Mesenchymal stem cell (in vitro differentiated cells and primary cell): ENCODE measurements around the gene ZBTB21.

Experiments used
- DNase-seq: peaks from one replicate; pipeline ENCODE4 v3.0.0-alpha.2; 2013
- H2AFZ ChIP-seq: one replicate; pipeline ENCODE4 v1.6.1; 2013; ENCODE audit warnings: low read depth, mild to moderate bottlenecking, control low read depth, inconsistent platforms, low read length, moderate library complexity
- H2AK5ac ChIP-seq: 2 replicates; pipeline ENCODE4 v1.6.1; 2013; ENCODE audit warnings: low read length, moderate library complexity, mild to moderate bottlenecking, inconsistent platforms; ENCODE audit not compliant: severe bottlenecking
- H2BK120ac ChIP-seq: one replicate; pipeline ENCODE4 v1.6.1; 2013; ENCODE audit warnings: low read depth, mild to moderate bottlenecking, inconsistent platforms, low read length, moderate library complexity
- H2BK12ac ChIP-seq, 2 experiments: one replicate each; pipeline ENCODE4 v1.6.1; 2013; ENCODE audit warnings: inconsistent platforms in 2 of 2, low read length in 2 of 2, mild to moderate bottlenecking in 2 of 2, moderate library complexity in 2 of 2, control low read depth in 1 of 2
- H2BK15ac ChIP-seq: one replicate; pipeline ENCODE4 v1.6.1; 2013; ENCODE audit warnings: mild to moderate bottlenecking, low read depth, inconsistent platforms; ENCODE audit not compliant: poor library complexity, severe bottlenecking
- H2BK5ac ChIP-seq: 2 replicates; pipeline ENCODE4 v1.6.1; 2013; ENCODE audit warnings: low read depth, mild to moderate bottlenecking, low read length, control low read depth, inconsistent platforms; ENCODE audit not compliant: poor library complexity, severe bottlenecking
- H3K14ac ChIP-seq, 2 experiments: one replicate each; pipeline ENCODE4 v1.6.1; 2013; ENCODE audit warnings: inconsistent platforms in 2 of 2, low read length in 2 of 2, control low read depth in 1 of 2, mild to moderate bottlenecking in 1 of 2, moderate library complexity in 1 of 2
- H3K18ac ChIP-seq, 2 experiments: one replicate each; pipeline ENCODE4 v1.6.1; 2013; ENCODE audit warnings: inconsistent platforms in 2 of 2, low read length in 2 of 2, control low read depth in 1 of 2, low read depth in 1 of 2, mild to moderate bottlenecking in 1 of 2
- H3K23ac ChIP-seq, 2 experiments: one replicate each; pipeline ENCODE4 v1.6.1; 2013; ENCODE audit warnings: inconsistent platforms in 2 of 2, low read length in 2 of 2, mild to moderate bottlenecking in 2 of 2, moderate library complexity in 2 of 2, control low read depth in 1 of 2
- H3K27ac ChIP-seq: 2 replicates; pipeline ENCODE4 v1.5.1; 2013; ENCODE audit warnings: mild to moderate bottlenecking, moderate library complexity, low read length, control low read depth, inconsistent platforms; ENCODE audit not compliant: poor library complexity, severe bottlenecking
- H3K27me3 ChIP-seq, 2 experiments: 2 replicates each; pipeline versions ENCODE4 v1.6.1 to v1.7.0; 2013; ENCODE audit warnings: low read length in 2 of 2, mild to moderate bottlenecking in 2 of 2, moderate library complexity in 2 of 2, control low read depth in 1 of 2, inconsistent platforms in 1 of 2; ENCODE audit not compliant: control insufficient read depth in 1 of 2, insufficient read depth in 1 of 2
- H3K36me3 ChIP-seq, 2 experiments: 2 replicates each; pipeline versions ENCODE4 v1.6.1 to v1.7.0; 2013; ENCODE audit warnings: low read length in 2 of 2, control low read depth in 1 of 2, inconsistent platforms in 1 of 2, low read depth in 1 of 2, mild to moderate bottlenecking in 1 of 2; ENCODE audit not compliant: insufficient read depth in 2 of 2, control insufficient read depth in 1 of 2
- H3K4ac ChIP-seq, 2 experiments: one replicate each; pipeline ENCODE4 v1.6.1; 2013; ENCODE audit warnings: inconsistent platforms in 2 of 2, low read length in 2 of 2, mild to moderate bottlenecking in 2 of 2, moderate library complexity in 2 of 2, control low read depth in 1 of 2, low read depth in 1 of 2
- H3K4me1 ChIP-seq: 2 replicates; pipeline ENCODE4 v1.6.1; 2013; ENCODE audit warnings: low read depth, low read length, control low read depth; ENCODE audit not compliant: control insufficient read depth, insufficient read depth
- H3K4me2 ChIP-seq: 2 replicates; pipeline ENCODE4 v1.6.1; 2013; ENCODE audit warnings: low read length, mild to moderate bottlenecking, inconsistent platforms; ENCODE audit not compliant: poor library complexity, severe bottlenecking
- H3K4me3 ChIP-seq, 2 experiments: 2 replicates each; pipeline versions ENCODE4 v1.5.1 to v1.7.0; 2013; ENCODE audit warnings: low read length in 2 of 2, mild to moderate bottlenecking in 2 of 2, control low read depth in 1 of 2, low read depth in 1 of 2; ENCODE audit not compliant: insufficient read depth in 1 of 2
- H3K79me1 ChIP-seq: replicated peaks from 2 replicates; pipeline ENCODE4 v1.6.1; 2013; ENCODE audit warnings: mild to moderate bottlenecking, control low read depth, low read length, inconsistent platforms; ENCODE audit not compliant: poor library complexity, severe bottlenecking
- H3K9ac ChIP-seq: 2 replicates; pipeline ENCODE4 v1.7.0; 2013; ENCODE audit warnings: mild to moderate bottlenecking, low read length, moderate library complexity
- H3K9me3 ChIP-seq: 2 replicates; pipeline ENCODE4 v1.7.0; 2013; ENCODE audit warnings: mild to moderate bottlenecking, low read length; ENCODE audit not compliant: control insufficient read depth
- H4K8ac ChIP-seq: one replicate; pipeline ENCODE4 v1.6.1; 2013; ENCODE audit warnings: inconsistent platforms, mild to moderate bottlenecking, low read length, moderate library complexity
- H4K91ac ChIP-seq: one replicate; pipeline ENCODE4 v1.6.1; 2013; ENCODE audit warnings: mild to moderate bottlenecking, low read length, inconsistent platforms
- WGBS: methylation state at CpG from one replicate; pipeline ENCODE4 v1.1.7; 2013; ENCODE audit warnings: mixed read lengths; 5-methylcytosine and 5-hydroxymethylcytosine counted together

ZBTB21 gene

DNA sequence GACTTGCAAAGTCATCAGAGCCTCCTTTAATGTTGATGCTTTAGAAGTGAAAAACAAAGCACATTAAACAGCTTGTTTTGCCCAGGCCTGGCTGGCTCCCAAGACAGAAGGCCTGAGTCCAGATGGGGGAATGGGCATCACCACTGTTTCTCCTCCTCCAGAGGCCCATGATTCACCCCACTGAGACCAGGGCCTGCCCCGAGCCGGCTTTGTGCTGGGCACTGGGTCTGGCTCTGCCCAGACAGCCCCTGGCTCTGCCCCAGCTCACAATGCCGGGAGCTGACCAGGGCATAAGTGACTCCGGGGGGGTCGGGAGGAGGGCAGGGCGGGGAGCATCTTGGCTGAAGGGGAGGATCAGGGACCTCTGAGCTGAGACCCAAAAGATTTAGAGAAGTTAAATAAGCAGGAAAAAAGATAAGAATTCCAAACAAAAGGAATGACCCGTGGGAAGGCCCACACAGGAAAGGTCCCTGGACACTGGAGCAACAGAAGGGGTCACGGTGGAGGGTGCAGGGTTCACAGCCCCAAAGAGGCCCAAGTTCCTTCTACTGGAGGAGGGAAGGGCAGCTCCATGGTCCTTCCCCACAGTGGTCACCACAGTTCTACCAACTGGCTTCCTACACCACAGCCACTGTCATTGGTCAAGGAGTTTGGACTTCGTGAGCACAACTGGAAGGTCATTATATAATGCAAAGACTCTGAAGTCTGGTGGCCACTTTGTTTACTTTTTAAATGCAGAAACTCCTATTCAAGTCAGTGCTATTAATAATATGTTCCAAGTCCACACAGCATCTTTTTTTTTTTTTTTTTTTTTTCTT lies 61.9 kb downstream of the ZBTB21 start:
- H3K9me3 ChIP-seq = no peaks in the 10 kb centered on the region
- H2BK15ac ChIP-seq = no peak overlapping the region
- no peak overlapping the region for H2BK12ac ChIP-seq
- DNase-seq = no peak
- no peak overlapping the region for H4K91ac ChIP-seq
- H3K79me1 ChIP-seq = peaks cover 58% of the 10 kb centered on the region
- H3K14ac ChIP-seq = no peak overlapping the region
- no peak overlapping the region for H3K27ac ChIP-seq
- H3K4ac ChIP-seq = peak overlapping the region; percentile 15 to 17
- H3K4me1 ChIP-seq = peaks cover 33% of the 10 kb centered on the region
- H3K4me2 ChIP-seq = no peak overlapping the region
- no peak overlapping the region for H2BK120ac ChIP-seq
- peak overlapping the region in 1 of 2 experiments; percentile 64 for H3K4me3 ChIP-seq
- H3K27me3 ChIP-seq = no peaks in the 10 kb centered on the region
- H2AK5ac ChIP-seq = no peak overlapping the region
- peak overlapping the region in 1 of 2 experiments; percentile 5 for H3K18ac ChIP-seq
- H3K23ac ChIP-seq = no peak overlapping the region
- peak overlapping the region; percentile 74 for H3K9ac ChIP-seq
- no peak overlapping the region for H2AFZ ChIP-seq
- WGBS = 89% methylated on average over 8 of the region's 9 CpGs
- peaks cover 0 to 9% of the 10 kb centered on the region in 2 experiments for H3K36me3 ChIP-seq
- H2BK5ac ChIP-seq = no peak overlapping the region
- H4K8ac ChIP-seq = no peak overlapping the region

- H3K18ac ChIP-seq = no peak overlapping the region
- no peak overlapping the region for H2AFZ ChIP-seq
- no peak overlapping the region for H4K8ac ChIP-seq
- H2BK15ac ChIP-seq = no peak overlapping the region
- no peak overlapping the region for H3K4me3 ChIP-seq
- no peaks in the 10 kb centered on the region for H3K9me3 ChIP-seq
- 98% methylated on average over 5 of the region's 8 CpGs for WGBS
- no peak overlapping the region for H3K23ac ChIP-seq
- peaks cover 4 to 7% of the 10 kb centered on the region in 2 experiments for H3K36me3 ChIP-seq
- H2BK5ac ChIP-seq = no peak overlapping the region
- no peak overlapping the region for H3K14ac ChIP-seq
- H3K9ac ChIP-seq = no peak overlapping the region
- no peak overlapping the region for H2BK120ac ChIP-seq
- H3K27ac ChIP-seq = no peak overlapping the region
- H3K4me1 ChIP-seq = peaks cover 15% of the 10 kb centered on the region
- no peak overlapping the region for H4K91ac ChIP-seq
- no peak overlapping the region for H3K4ac ChIP-seq
- no peak overlapping the region for H3K4me2 ChIP-seq
- H3K79me1 ChIP-seq = peaks cover 57% of the 10 kb centered on the region
- no peaks in the 10 kb centered on the region for H3K27me3 ChIP-seq
- H2AK5ac ChIP-seq = no peak overlapping the region
- no peak overlapping the region for H2BK12ac ChIP-seq
- DNase-seq = no peak
Measured at GRCh38 chr21:41945982-41946381, 64.2 kb downstream of the ZBTB21 start.

GRCh38 chr21:41943851-41944250 lies 66.3 kb downstream of the ZBTB21 start:
- 95% methylated on average over 10 of the region's 10 CpGs for WGBS
- DNase-seq = no peak

DNA sequence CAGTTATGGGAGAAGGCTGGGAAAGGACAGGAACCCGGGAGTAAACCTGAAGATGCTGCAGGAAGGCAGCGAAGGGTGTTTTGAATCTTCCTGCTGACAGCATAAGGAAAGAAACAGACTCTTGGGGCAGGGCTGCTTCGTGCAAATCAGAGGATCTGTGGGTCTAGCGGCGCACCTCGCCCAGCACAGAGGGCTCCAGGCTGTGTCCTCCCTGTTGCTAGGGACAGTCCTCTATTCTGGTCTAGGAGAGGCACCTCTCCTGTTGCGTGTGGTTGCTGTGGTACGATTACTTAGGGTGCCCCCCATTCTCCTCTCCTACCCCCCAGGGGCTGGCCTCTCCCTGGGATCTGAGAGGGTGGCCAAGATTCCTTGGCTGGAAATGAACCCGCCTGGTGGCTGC lies 67.7 kb downstream of the ZBTB21 start:
- 95% methylated on average over 9 of the region's 9 CpGs for WGBS
- Histone ChIP-seq H3K79me1 (peaks cover 40% of the 10 kb centered on the region), H2BK15ac (no peak overlapping the region), H3K14ac (no peak overlapping the region), H3K9ac (no peak overlapping the region), H3K4me2 (no peak overlapping the region), H3K4me1 (peaks cover 5% of the 10 kb centered on the region), H3K9me3 (no peaks in the 10 kb centered on the region), H3K23ac (no peak overlapping the region), H2BK5ac (no peak overlapping the region), H3K18ac (no peak overlapping the region), H3K36me3 (peaks cover 6 to 22% of the 10 kb centered on the region in 2 experiments), H4K8ac (no peak overlapping the region), H3K4me3 (no peak overlapping the region), H4K91ac (no peak overlapping the region), H2AFZ (no peak overlapping the region), H2AK5ac (no peak overlapping the region), H3K27ac (no peak overlapping the region), H2BK12ac (no peak overlapping the region), H3K4ac (no peak overlapping the region), H2BK120ac (no peak overlapping the region), H3K27me3 (no peaks in the 10 kb centered on the region)
- DNase-seq = no peak

More at GRCh38 chr21:41943851-41944250, 66.3 kb downstream of the ZBTB21 start:
- Histone ChIP-seq H3K4ac (no peak overlapping the region), H3K4me2 (no peak overlapping the region), H3K79me1 (peaks cover 45% of the 10 kb centered on the region), H2AFZ (no peak overlapping the region), H2BK12ac (no peak overlapping the region), H3K14ac (no peak overlapping the region), H2BK5ac (no peak overlapping the region), H3K36me3 (peaks cover 6 to 22% of the 10 kb centered on the region in 2 experiments), H3K23ac (no peak overlapping the region), H3K27ac (no peak overlapping the region), H2AK5ac (no peak overlapping the region), H2BK15ac (no peak overlapping the region), H4K91ac (no peak overlapping the region), H3K9ac (no peak overlapping the region), H3K9me3 (no peaks in the 10 kb centered on the region), H4K8ac (no peak overlapping the region), H3K4me1 (peaks cover 7% of the 10 kb centered on the region), H3K27me3 (no peaks in the 10 kb centered on the region), H3K4me3 (no peak overlapping the region), H2BK120ac (no peak overlapping the region), H3K18ac (no peak overlapping the region)
